ENCODE results near the gene ATP11A. TPM values are rescaled to one million over a fixed set of nuclear protein-coding genes. Genes with fewer than 3 reads are reported as not detected.

ATP11A gene
- total RNA-seq, 2 experiments from 2014 or later, result 42.1 to 50.7 TPM

- ChIA-PET CTCF (interaction anchor here (0.6 kb wide), 1 partner anchor 151 kb away, joined by 3 read pairs; no protein-coding TSS in a partner anchor), POLR2A (no interaction called here)
- peaks cover 47% of the 10 kb centered on the region for H3K36me3 Mint-ChIP-seq (ENCODE audit: low read depth)
These were observed 128.8 kb downstream of the ATP11A start for GRCh38 chr13:112818698-112819045.

GRCh38 chr13:112819111-112819510, 129.3 kb downstream of the ATP11A start:
- POLR2A ChIA-PET, result no interaction called here
- Mint-ChIP-seq H3K9me3 (ENCODE audit: low read depth) (no peaks in the 10 kb centered on the region), H3K4me1 (no peaks in the 10 kb centered on the region), H3K27me3 (no peaks in the 10 kb centered on the region), H3K4me3 (no peak overlapping the region), H3K27ac (no peak overlapping the region), H3K36me3 (ENCODE audit: low read depth) (peaks cover 49% of the 10 kb centered on the region)
- ATAC-seq (no peak), DNase-seq (no peak)
- intact Hi-C loops (cut with DNase I, micrococcal nuclease), result no loop called here
- CTCF ChIA-PET, result no interaction called here

More at GRCh38 chr13:112818698-112819045, 128.8 kb downstream of the ATP11A start:
- Mint-ChIP-seq H3K9me3 (ENCODE audit: low read depth) (no peaks in the 10 kb centered on the region), H3K4me1 (no peaks in the 10 kb centered on the region), H3K4me3 (no peak overlapping the region), H3K27ac (no peak overlapping the region), H3K27me3 (no peaks in the 10 kb centered on the region)
- no peak for ATAC-seq
- intact Hi-C loops (cut with DNase I, micrococcal nuclease), result no loop called here
- no peak for DNase-seq

GRCh38 chr13:112819816-112820215, 130.0 kb downstream of the ATP11A start:
- H3K27me3 Mint-ChIP-seq, result no peaks in the 10 kb centered on the region
- H3K27ac Mint-ChIP-seq, result no peak overlapping the region
- H3K4me1 Mint-ChIP-seq, result no peaks in the 10 kb centered on the region
- ATAC-seq, result no peak
- no peaks in the 10 kb centered on the region for H3K9me3 Mint-ChIP-seq (ENCODE audit: low read depth)
- POLR2A ChIA-PET, result no interaction called here
- DNase-seq, result no peak
- no peak overlapping the region for H3K4me3 Mint-ChIP-seq
- intact Hi-C loops (cut with DNase I, micrococcal nuclease), result no loop called here
- CTCF ChIA-PET, result no interaction called here
- H3K36me3 Mint-ChIP-seq (ENCODE audit: low read depth), result peaks cover 43% of the 10 kb centered on the region

- Mint-ChIP-seq H3K4me1 (no peaks in the 10 kb centered on the region), H3K27me3 (no peaks in the 10 kb centered on the region), H3K4me3 (no peak overlapping the region), H3K27ac (no peak overlapping the region), H3K36me3 (ENCODE audit: low read depth) (peaks cover 41% of the 10 kb centered on the region), H3K9me3 (ENCODE audit: low read depth) (no peaks in the 10 kb centered on the region)
- CTCF ChIA-PET, result no interaction called here
- DNase-seq, result no peak
- no peak for ATAC-seq
- intact Hi-C loops (cut with DNase I, micrococcal nuclease), result no loop called here
- POLR2A ChIA-PET, result no interaction called here
These were observed 130.5 kb downstream of the ATP11A start for GRCh38 chr13:112820318-112820717.

- CTCF ChIA-PET, result interaction anchor here (1.1 kb wide), 1 partner anchor 33 kb away, joined by 4 read pairs; no protein-coding TSS in a partner anchor
- POLR2A ChIA-PET, result no interaction called here
- no peaks in the 10 kb centered on the region for H3K4me1 Mint-ChIP-seq
- peaks cover 41% of the 10 kb centered on the region for H3K36me3 Mint-ChIP-seq (ENCODE audit: low read depth)
- no peak for ATAC-seq
- no peak overlapping the region for H3K4me3 Mint-ChIP-seq
- no peaks in the 10 kb centered on the region for H3K27me3 Mint-ChIP-seq
- intact Hi-C loops (cut with DNase I, micrococcal nuclease), result no loop called here
- no peak for DNase-seq
- no peak overlapping the region for H3K27ac Mint-ChIP-seq
- no peaks in the 10 kb centered on the region for H3K9me3 Mint-ChIP-seq (ENCODE audit: low read depth)
These were observed 131.7 kb downstream of the ATP11A start for GRCh38 chr13:112821340-112822055.

GRCh38 chr13:112822851-112823250, 133.0 kb downstream of the ATP11A start:
- Mint-ChIP-seq H3K9me3 (ENCODE audit: low read depth) (no peaks in the 10 kb centered on the region), H3K27ac (no peak overlapping the region), H3K4me3 (no peak overlapping the region), H3K36me3 (ENCODE audit: low read depth) (peaks cover 39% of the 10 kb centered on the region), H3K4me1 (no peaks in the 10 kb centered on the region), H3K27me3 (no peaks in the 10 kb centered on the region)
- CTCF ChIA-PET, result interaction anchor here (0.6 kb wide), 1 partner anchor 9 kb away, joined by 3 read pairs; no protein-coding TSS in a partner anchor
- DNase-seq (no peak), ATAC-seq (no peak)
- POLR2A ChIA-PET, result no interaction called here
- intact Hi-C loops (cut with DNase I, micrococcal nuclease), result no loop called here

- H3K4me3 Mint-ChIP-seq, result no peak overlapping the region
- ATAC-seq, result no peak
- intact Hi-C loops (cut with DNase I, micrococcal nuclease), result no loop called here
- H3K27me3 Mint-ChIP-seq, result no peaks in the 10 kb centered on the region
- H3K27ac Mint-ChIP-seq, result no peak overlapping the region
- ChIA-PET CTCF (interaction anchor here (1.5 kb wide), 1 partner anchor 11 kb away, joined by 3 read pairs; no protein-coding TSS in a partner anchor), POLR2A (no interaction called here)
- no peaks in the 10 kb centered on the region for H3K9me3 Mint-ChIP-seq (ENCODE audit: low read depth)
- no peak for DNase-seq
- H3K36me3 Mint-ChIP-seq (ENCODE audit: low read depth), result peaks cover 31% of the 10 kb centered on the region
- no peaks in the 10 kb centered on the region for H3K4me1 Mint-ChIP-seq
These were observed 134.6 kb downstream of the ATP11A start for GRCh38 chr13:112824429-112824828.

- no peak for DNase-seq
- ATAC-seq, result no peak
- intact Hi-C loops (cut with DNase I, micrococcal nuclease), result no loop called here
- H3K4me1 Mint-ChIP-seq, result no peaks in the 10 kb centered on the region
- no peaks in the 10 kb centered on the region for H3K27me3 Mint-ChIP-seq
- no peaks in the 10 kb centered on the region for H3K9me3 Mint-ChIP-seq (ENCODE audit: low read depth)
- no peak overlapping the region for H3K27ac Mint-ChIP-seq
- ChIA-PET POLR2A (no interaction called here), CTCF (interaction anchor here (1.5 kb wide), 1 partner anchor 12 kb away, joined by 3 read pairs; no protein-coding TSS in a partner anchor)
- no peak overlapping the region for H3K4me3 Mint-ChIP-seq
- H3K36me3 Mint-ChIP-seq (ENCODE audit: low read depth), result peaks cover 31% of the 10 kb centered on the region
These were observed 135.2 kb downstream of the ATP11A start for GRCh38 chr13:112825071-112825470.

- Mint-ChIP-seq H3K27me3 (no peaks in the 10 kb centered on the region), H3K27ac (no peak overlapping the region), H3K4me1 (no peaks in the 10 kb centered on the region), H3K36me3 (ENCODE audit: low read depth) (peaks cover 34% of the 10 kb centered on the region), H3K4me3 (no peak overlapping the region), H3K9me3 (ENCODE audit: low read depth) (no peaks in the 10 kb centered on the region)
- ChIA-PET POLR2A (no interaction called here), CTCF (no interaction called here)
- intact Hi-C loops (cut with DNase I, micrococcal nuclease), result no loop called here
- DNase-seq (no peak), ATAC-seq (no peak)
These were observed 136.0 kb downstream of the ATP11A start for GRCh38 chr13:112825875-112826274.

GRCh38 chr13:112826565-112826964, 136.7 kb downstream of the ATP11A start:
- CTCF ChIA-PET, result no interaction called here
- no peaks in the 10 kb centered on the region for H3K27me3 Mint-ChIP-seq
- H3K4me1 Mint-ChIP-seq, result no peaks in the 10 kb centered on the region
- no peak overlapping the region for H3K27ac Mint-ChIP-seq
- H3K36me3 Mint-ChIP-seq (ENCODE audit: low read depth), result peaks cover 37% of the 10 kb centered on the region
- POLR2A ChIA-PET, result no interaction called here
- H3K4me3 Mint-ChIP-seq, result no peak overlapping the region
- DNase-seq (no peak), ATAC-seq (no peak)
- intact Hi-C loops (cut with DNase I, micrococcal nuclease), result no loop called here
- no peaks in the 10 kb centered on the region for H3K9me3 Mint-ChIP-seq (ENCODE audit: low read depth)

GRCh38 chr13:112828082-112828699, 138.4 kb downstream of the ATP11A start:
- POLR2A ChIA-PET, result no interaction called here
- no peaks in the 10 kb centered on the region for H3K9me3 Mint-ChIP-seq (ENCODE audit: low read depth)
- no peak overlapping the region for H3K4me3 Mint-ChIP-seq
- intact Hi-C loops (cut with DNase I, micrococcal nuclease), result no loop called here
- no peak overlapping the region for H3K27ac Mint-ChIP-seq
- H3K4me1 Mint-ChIP-seq, result no peaks in the 10 kb centered on the region
- peaks cover 46% of the 10 kb centered on the region for H3K36me3 Mint-ChIP-seq (ENCODE audit: low read depth)
- CTCF ChIA-PET, result no interaction called here
- peak; percentile 13 for DNase-seq
- no peaks in the 10 kb centered on the region for H3K27me3 Mint-ChIP-seq
- peak; percentile 57 for ATAC-seq

GRCh38 chr13:112828756-112829155, 138.9 kb downstream of the ATP11A start:
- Mint-ChIP-seq H3K4me1 (no peaks in the 10 kb centered on the region), H3K9me3 (ENCODE audit: low read depth) (no peaks in the 10 kb centered on the region), H3K27ac (no peak overlapping the region), H3K27me3 (no peaks in the 10 kb centered on the region), H3K4me3 (no peak overlapping the region), H3K36me3 (ENCODE audit: low read depth) (peaks cover 44% of the 10 kb centered on the region)
- CTCF ChIA-PET, result no interaction called here
- POLR2A ChIA-PET, result no interaction called here
- DNase-seq (no peak), ATAC-seq (no peak)
- intact Hi-C loops (cut with DNase I, micrococcal nuclease), result no loop called here

Data from activated CD4-positive, alpha-beta T cell treated with anti-CD3 and anti-CD28 coated beads for 36 hours (primary cell).